A549 (cell line): ENCODE results near the gene DCAF11. TPM values are rescaled to one million over a fixed set of nuclear protein-coding genes. Genes with fewer than 3 reads are reported as not detected.

ENCODE experiments used
- ATAC-seq, 2 experiments: fragments of 200-7000 bp in 1 of 2; fragments of >200 bp in 1 of 2; cut with Nextera tagmentation in 1 of 2; cut with Tn5 transposase in 1 of 2; 3 replicates each; pipeline versions ENCODE4 v1.8.0 to v1.9.1; 2018 to 2020; ENCODE audit warnings: mild to moderate bottlenecking in 1 of 2, moderate library complexity in 1 of 2
- CTCF ChIA-PET: fragments of 300-600 bp; sonication (Branson Sonifier 250); formaldehyde crosslinking; extraction: SDS; loops from one replicate; lab custom pipeline; 2021; ENCODE audit warnings: antibody characterized with exemption, inconsistent platforms; lab: Yijun Ruan, JAX
- POLR2A ChIA-PET: fragments of 350-600 bp; formaldehyde crosslinking; extraction: SDS; loops from one replicate; lab custom pipeline; 2021; ENCODE audit warnings: antibody characterized with exemption, inconsistent platforms; lab: Yijun Ruan, JAX
- DNase-seq, 2 experiments: peaks; one replicate each; pipeline versions ENCODE4 v3.0.0 to v3.0.0-alpha.2; 2011 to 2016; ENCODE audit warnings: low read depth in 1 of 2, low spot score in 1 of 2
- FAIRE-seq: peaks from 2 replicates; lab custom pipeline; 2011; peaks lifted over from hg19 to GRCh38; lab: Jason Lieb, UNC
- H3K27ac ChIP-seq, 2 experiments: fragments of >200 bp; sonication (Bioruptor Twin); formaldehyde crosslinking; 3 replicates each; pipeline ENCODE4 v1.5.1; 2016 to 2017
- H3K4me1 ChIP-seq: fragments of >200 bp; sonication (Bioruptor Twin); formaldehyde crosslinking; 3 replicates; pipeline ENCODE4 v1.6.1; 2016
- H3K4me2 ChIP-seq: fragments of >200 bp; sonication (Bioruptor Twin); formaldehyde crosslinking; 3 replicates; pipeline ENCODE4 v1.6.1; 2016
- H3K4me3 ChIP-seq: fragments of >200 bp; sonication (Bioruptor Twin); formaldehyde crosslinking; 3 replicates; pipeline ENCODE4 v1.5.1; 2016
- H3K9me3 ChIP-seq: fragments of >200 bp; sonication (Bioruptor Twin); formaldehyde crosslinking; 3 replicates; pipeline ENCODE4 v1.6.1; 2016
- CBX8 ChIP-seq: fragments of 200-600 bp; sonication (generic); IDR thresholded peaks from 2 replicates; pipeline ENCODE4 v1.6.1; 2016
- CEBPB ChIP-seq, 2 experiments: fragments of >200 bp in 1 of 2; sonication (Bioruptor Twin) in 1 of 2; formaldehyde crosslinking in 1 of 2; IDR thresholded peaks; 2 replicates each; pipeline ENCODE4 v1.6.1; 2012 to 2016
- CHD2 ChIP-seq: fragments of 150-350 bp; IDR thresholded peaks from 2 replicates; pipeline ENCODE4 v1.6.1; 2014; ENCODE audit warnings: low read length; ENCODE audit not compliant: partially characterized antibody
- CTCF ChIP-seq: fragments of >200 bp; sonication (Bioruptor Twin); formaldehyde crosslinking; IDR thresholded peaks from 3 replicates; pipeline ENCODE4 v1.5.1; 2016
- EHMT2 ChIP-seq: fragments of 200-600 bp; sonication (generic); IDR thresholded peaks from 2 replicates; pipeline ENCODE4 v1.6.1; 2016; ENCODE audit warnings: antibody characterized with exemption, low read depth, mild to moderate bottlenecking, moderate library complexity
- ELK1 ChIP-seq: fragments of 150-350 bp; IDR thresholded peaks from 2 replicates; pipeline ENCODE4 v1.6.1; 2014; ENCODE audit warnings: low read depth, mild to moderate bottlenecking, low read length
- EP300 ChIP-seq, 2 experiments: fragments of >200 bp; sonication (Bioruptor Twin); formaldehyde crosslinking; IDR thresholded peaks; 2 replicates in 1 of 2; 3 replicates in 1 of 2; pipeline ENCODE4 v1.6.1; 2016 to 2017
- GATA3 ChIP-seq: IDR thresholded peaks from 2 replicates; pipeline ENCODE4 v1.6.1; 2012; ENCODE audit warnings: borderline replicate concordance
- HDAC2 ChIP-seq: fragments of 200-600 bp; sonication (generic); IDR thresholded peaks from 2 replicates; pipeline ENCODE4 v1.6.1; 2016
- HOXB13 ChIP-seq: fragments of 250-450 bp; sonication (Bioruptor Pico); IDR thresholded peaks from 2 replicates; pipeline ENCODE4 v1.5.0; 2020; ENCODE audit warnings: low read depth, mild to moderate bottlenecking, moderate library complexity
- HOXB5 ChIP-seq: fragments of 250-450 bp; sonication (Bioruptor Pico); IDR thresholded peaks from 2 replicates; pipeline ENCODE4 v1.5.0; 2020; ENCODE audit warnings: mild to moderate bottlenecking, moderate library complexity
- JUN ChIP-seq, 2 experiments: fragments of >200 bp; sonication (Bioruptor Twin); formaldehyde crosslinking; IDR thresholded peaks; 2 replicates in 1 of 2; 3 replicates in 1 of 2; pipeline ENCODE4 v1.6.1; 2016 to 2017
- MYC ChIP-seq: IDR thresholded peaks from 2 replicates; pipeline ENCODE4 v1.6.1; 2012; ENCODE audit warnings: mild to moderate bottlenecking, inconsistent platforms, low read length, improper control_type of control experiment, borderline replicate concordance
- NFE2L2 ChIP-seq: fragments of 150-350 bp; conservative IDR thresholded peaks from 2 replicates; pipeline ENCODE4 v1.6.1; 2014; ENCODE audit warnings: low read length
- NR3C1 ChIP-seq: fragments of >200 bp; sonication (Bioruptor Twin); formaldehyde crosslinking; IDR thresholded peaks from 3 replicates; pipeline ENCODE4 v1.6.1; 2017
- PHF8 ChIP-seq: fragments of 200-600 bp; sonication (generic); IDR thresholded peaks from 2 replicates; pipeline ENCODE4 v1.6.1; 2016; ENCODE audit warnings: low read depth, mild to moderate bottlenecking, antibody characterized with exemption, moderate library complexity, borderline replicate concordance
- POLR2A ChIP-seq: IDR thresholded peaks from 2 replicates; pipeline ENCODE4 v1.6.1; 2012; ENCODE audit warnings: mild to moderate bottlenecking, low read length
- RFX5 ChIP-seq: fragments of 450-650 bp; IDR thresholded peaks from 2 replicates; pipeline ENCODE4 v1.7.1; 2014; ENCODE audit warnings: antibody characterized with exemption, mild to moderate bottlenecking, moderate library complexity
- RNF2 ChIP-seq: fragments of 200-600 bp; sonication (generic); IDR thresholded peaks from 2 replicates; pipeline ENCODE4 v1.6.1; 2016; ENCODE audit warnings: low read depth, mild to moderate bottlenecking, antibody characterized with exemption, moderate library complexity, borderline replicate concordance
- ZNF302 ChIP-seq: fragments of 250-450 bp; sonication (Bioruptor Pico); IDR thresholded peaks from 2 replicates; pipeline ENCODE4 v1.9.0; 2021; ENCODE audit warnings: inconsistent platforms, mild to moderate bottlenecking, moderate library complexity
- WGBS: methylation state at CpG from one replicate; pipeline ENCODE4 v1.1.6; 2017; ENCODE audit errors: missing lambda C conversion rate; 5-methylcytosine and 5-hydroxymethylcytosine counted together
- polyA plus RNA-seq, 4 experiments: library from polyadenylated mRNA; depleted of rRNA in 3 of 4; stranded (reverse); fragments of >200 nt; fragmentation: RNase III in 1 of 4; extraction: RNeasy Plus Mini Kit Qiagen cat#74134 plus additional on column Dnase treatment in 1 of 4; gene quantifications; 2 replicates in 3 of 4; 3 replicates in 1 of 4; pipeline ENCODE4 v1.2.3, GENCODE V29; 2011 to 2017
- TF ChIP-seq, protein P1 (sequence below): IDR thresholded peaks from 2 replicates; pipeline ENCODE4 v1.6.1; 2012; ENCODE audit warnings: low read depth, borderline replicate concordance
- TF ChIP-seq, protein P2 (sequence below): IDR thresholded peaks from 2 replicates; pipeline ENCODE4 v1.6.1; 2012

Gene DCAF11
- polyA plus RNA-seq, 2 of the 4 experiments (the other 2 are of a cell fraction) = 27.9 to 30.7 TPM

DNA sequence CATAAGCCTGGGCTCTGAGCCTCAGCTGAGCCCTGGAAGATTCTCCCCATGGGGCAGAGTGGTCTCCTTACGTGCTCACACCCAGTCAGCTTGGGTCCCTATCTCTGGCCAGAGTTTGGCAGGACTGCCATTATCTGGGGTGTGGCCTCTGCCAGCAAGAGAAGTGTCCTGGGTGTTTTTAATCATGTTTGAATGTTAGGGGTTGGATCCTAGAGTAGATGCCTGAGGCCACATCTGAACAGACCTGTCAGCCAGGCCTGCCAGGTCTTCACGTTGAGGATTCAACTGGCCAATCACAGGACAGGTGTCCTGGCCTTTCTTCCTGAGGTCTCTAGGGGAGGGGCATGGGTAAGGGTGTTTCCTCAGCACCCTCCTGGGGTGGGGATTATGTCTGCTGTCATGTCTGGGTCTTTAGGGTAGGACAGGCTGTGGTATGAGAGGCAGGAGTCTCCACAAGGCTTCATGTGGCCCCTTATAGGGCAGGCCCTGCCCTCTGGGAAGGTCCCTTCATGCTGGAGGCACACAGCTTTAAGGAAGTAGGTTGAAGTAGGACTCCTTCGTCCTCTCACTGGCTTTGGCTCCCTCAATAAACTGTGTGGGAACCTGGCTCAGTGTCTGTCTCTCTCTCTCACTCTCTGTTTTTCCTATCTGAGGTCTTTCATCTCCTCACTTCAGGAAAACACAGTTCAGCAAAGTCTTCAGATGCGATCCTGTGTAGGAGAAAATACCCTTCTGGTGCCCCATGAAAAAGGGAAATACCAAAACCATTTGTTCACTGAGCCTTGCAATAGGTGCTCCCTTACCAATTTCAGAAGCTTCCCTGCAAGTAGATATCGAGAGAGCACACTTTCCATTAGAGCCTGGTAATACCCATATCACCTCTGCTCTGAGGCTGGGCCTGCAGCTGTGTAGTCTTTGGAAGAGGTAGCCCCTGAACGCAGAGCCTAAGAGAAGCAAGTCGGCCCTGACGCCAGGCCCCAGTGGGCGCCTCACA is 9.1 kb downstream of the DCAF11 start:
- no peak for FAIRE-seq
- WGBS = 85% methylated on average over 9 of the region's 9 CpGs
- H3K4me3 ChIP-seq = no peak overlapping the region
- H3K9me3 ChIP-seq = no peaks in the 10 kb centered on the region
- H3K4me2 ChIP-seq = no peak overlapping the region
- peak in 1 of 2 experiments; percentile 31; a peak in 2 of 6 replicates for ATAC-seq
- DNase-seq = no peak
- TF ChIP-seq HDAC2 (no peak), CEBPB (IDR thresholded peaks at IDR 0.05) (no peak), CHD2 (no peak), JUN (IDR thresholded peaks at IDR 0.05) (no peak), ZNF302 (CRISPR knock-in tag) (no peak), HOXB13 (CRISPR knock-in tag) (no peak), RNF2 (no peak)
- TF ChIP-seq, protein P1, sequence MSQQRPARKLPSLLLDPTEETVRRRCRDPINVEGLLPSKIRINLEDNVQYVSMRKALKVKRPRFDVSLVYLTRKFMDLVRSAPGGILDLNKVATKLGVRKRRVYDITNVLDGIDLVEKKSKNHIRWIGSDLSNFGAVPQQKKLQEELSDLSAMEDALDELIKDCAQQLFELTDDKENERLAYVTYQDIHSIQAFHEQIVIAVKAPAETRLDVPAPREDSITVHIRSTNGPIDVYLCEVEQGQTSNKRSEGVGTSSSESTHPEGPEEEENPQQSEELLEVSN = no peak
- CTCF ChIA-PET = interaction anchor here (1.1 to 4.5 kb wide), 6 partner anchors 7 to 37 kb away, joined by 3 to 22 read pairs (median 6); partner anchors contain the start of genes DCAF11, IRF9 and NRL
- POLR2A ChIA-PET = interaction anchor here (2.0 kb wide), 1 partner anchor 9 kb away, joined by 8 read pairs; the partner anchor contains the start of genes DCAF11 and NRL
- H3K4me1 ChIP-seq = no peaks in the 10 kb centered on the region
- H3K27ac ChIP-seq = no peak overlapping the region

- no peak for ATAC-seq
- H3K4me2 ChIP-seq = no peak overlapping the region
- CTCF ChIA-PET = interaction anchor here (1.0 to 4.5 kb wide), 6 partner anchors 11 to 181 kb away, joined by 3 to 22 read pairs (median 6); partner anchors contain the start of genes CIDEB, DCAF11, EMC9 and IRF9
- no peak for DNase-seq
- no peak for TF ChIP-seq EP300 (IDR thresholded peaks at IDR 0.05)
- TF ChIP-seq CTCF = no peak
- TF ChIP-seq NR3C1 = no peak
- TF ChIP-seq PHF8 = no peak
- TF ChIP-seq HOXB5 (CRISPR knock-in tag) = no peak
- TF ChIP-seq EHMT2 = no peak
- TF ChIP-seq POLR2A = no peak
- TF ChIP-seq NFE2L2 = no peak
- TF ChIP-seq, all 56 proteins: peak for 0
- POLR2A ChIA-PET = interaction anchor here (0.7 to 2.2 kb wide), 4 partner anchors 9 to 45 kb away, joined by 3 to 7 read pairs (median 4); partner anchors contain the start of gene PSME1
- no peaks in the 10 kb centered on the region for H3K9me3 ChIP-seq
- no peak for FAIRE-seq
- H3K27ac ChIP-seq = no peak overlapping the region
- no peaks in the 10 kb centered on the region for H3K4me1 ChIP-seq
- no peak overlapping the region for H3K4me3 ChIP-seq
Observed at GRCh38 chr14:24126939-24127338, 12.4 kb downstream of the DCAF11 start.

DNA sequence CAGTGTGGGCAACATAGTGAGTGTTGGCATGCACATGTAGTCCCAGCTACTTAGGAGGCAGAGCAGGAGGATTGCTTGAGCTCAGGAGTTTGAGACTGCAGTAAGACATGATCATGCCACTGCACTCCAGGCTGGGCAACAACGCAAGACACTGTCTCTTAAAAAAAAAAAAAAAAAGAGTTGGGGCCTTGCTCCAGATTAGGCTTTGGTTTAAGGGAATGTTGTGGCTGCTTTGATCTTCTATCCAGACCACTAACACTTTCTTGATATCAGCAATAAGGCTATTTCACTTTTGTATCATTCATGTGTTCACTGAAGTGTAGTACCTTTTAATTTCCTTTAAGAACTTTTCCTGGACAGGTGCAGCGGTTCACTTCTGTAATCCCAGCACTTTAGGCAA is 13.1 kb downstream of the DCAF11 start:
- Histone ChIP-seq H3K4me1 (no peaks in the 10 kb centered on the region), H3K27ac (no peak overlapping the region), H3K4me2 (no peak overlapping the region), H3K4me3 (no peak overlapping the region), H3K9me3 (no peaks in the 10 kb centered on the region)
- FAIRE-seq (no peak), ATAC-seq (no peak), DNase-seq (no peak)
- 81% methylated on average over 2 of the region's 2 CpGs for WGBS
- ChIA-PET POLR2A (interaction anchor here (2.2 kb wide), 1 partner anchor 8 kb away, joined by 7 read pairs; the partner anchor contains the start of gene PSME1), CTCF (interaction anchor here (1.0 to 4.5 kb wide), 5 partner anchors 10 to 38 kb away, joined by 3 to 22 read pairs (median 4); partner anchors contain the start of genes EMC9 and IRF9)
- TF ChIP-seq RFX5 (no peak), POLR2A (no peak), GATA3 (no peak), MYC (no peak), CBX8 (no peak), ELK1 (no peak)
- TF ChIP-seq, protein P2, sequence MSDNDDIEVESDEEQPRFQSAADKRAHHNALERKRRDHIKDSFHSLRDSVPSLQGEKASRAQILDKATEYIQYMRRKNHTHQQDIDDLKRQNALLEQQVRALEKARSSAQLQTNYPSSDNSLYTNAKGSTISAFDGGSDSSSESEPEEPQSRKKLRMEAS = no peak
